KMS-11 (cell line): ENCODE results near the gene FAM78A.

ENCODE experiments used
- H2AFZ ChIP-seq: fragments of 200-600 bp; sonication (generic); 2 replicates; pipeline ENCODE4 v1.6.1; 2016; ENCODE audit warnings: antibody characterized with exemption, mixed run types, low read depth
- H3K27ac ChIP-seq: fragments of 200-600 bp; sonication (generic); 2 replicates; pipeline ENCODE4 v1.6.1; 2016; ENCODE audit warnings: mild to moderate bottlenecking, mixed run types
- H3K27me3 ChIP-seq: fragments of 200-600 bp; sonication (generic); 2 replicates; pipeline ENCODE4 v1.6.1; 2017; ENCODE audit warnings: mild to moderate bottlenecking, low read depth, mixed run types, moderate library complexity; ENCODE audit not compliant: insufficient read depth
- H3K36me3 ChIP-seq: fragments of 200-600 bp; sonication (generic); 2 replicates; pipeline ENCODE4 v1.6.1; 2017; ENCODE audit warnings: mild to moderate bottlenecking, mixed run types; ENCODE audit not compliant: insufficient read depth
- H3K4me1 ChIP-seq: fragments of 200-600 bp; sonication (generic); 2 replicates; pipeline ENCODE4 v1.6.1; 2016; ENCODE audit warnings: mild to moderate bottlenecking, low read depth, mixed run types; ENCODE audit not compliant: poor library complexity, severe bottlenecking
- H3K4me2 ChIP-seq: fragments of 200-600 bp; sonication (generic); 2 replicates; pipeline ENCODE4 v1.7.0; 2016; ENCODE audit warnings: mild to moderate bottlenecking, mixed run types
- H3K4me3 ChIP-seq: fragments of 200-600 bp; sonication (generic); IDR thresholded peaks from 2 replicates; pipeline ENCODE4 v1.6.1; 2017; ENCODE audit warnings: low read depth, low read length, mixed read lengths; ENCODE audit not compliant: insufficient read depth
- H3K79me2 ChIP-seq: fragments of 200-600 bp; sonication (generic); 2 replicates; pipeline ENCODE4 v1.6.1; 2016; ENCODE audit warnings: low read depth, mixed run types; ENCODE audit not compliant: insufficient read depth
- H3K9ac ChIP-seq: fragments of 200-600 bp; sonication (generic); 2 replicates; pipeline ENCODE4 v1.6.1; 2016; ENCODE audit warnings: mild to moderate bottlenecking, mixed run types
- H4K20me1 ChIP-seq: fragments of 200-600 bp; sonication (generic); 2 replicates; pipeline ENCODE4 v1.6.1; 2016; ENCODE audit warnings: mild to moderate bottlenecking, mixed run types; ENCODE audit not compliant: insufficient read depth
- CTCF ChIP-seq: fragments of 200-600 bp; sonication (generic); conservative IDR thresholded peaks from 2 replicates; pipeline ENCODE4 v1.6.1; 2017; ENCODE audit warnings: low read depth, mild to moderate bottlenecking, antibody characterized with exemption, low read length, moderate library complexity, mixed read lengths

Gene FAM78A

GRCh38 chr9:131284856-131285255, 8.5 kb upstream of the FAM78A start:
- no peak overlapping the region for H3K9ac ChIP-seq

GRCh38 chr9:131282688-131283422, 6.5 kb upstream of the FAM78A start:
- Histone ChIP-seq H3K79me2 (no peaks in the 10 kb centered on the region), H2AFZ (no peak overlapping the region), H3K9ac (no peak overlapping the region), H3K4me1 (peaks cover 9% of the 10 kb centered on the region), H3K4me2 (no peak overlapping the region), H3K4me3 (no peak overlapping the region), H3K27me3 (no peaks in the 10 kb centered on the region), H3K36me3 (no peaks in the 10 kb centered on the region), H3K27ac (no peak overlapping the region), H4K20me1 (no peaks in the 10 kb centered on the region)
- no peak for TF ChIP-seq CTCF

More at GRCh38 chr9:131284856-131285255, 8.5 kb upstream of the FAM78A start:
- Histone ChIP-seq H3K36me3 (no peaks in the 10 kb centered on the region), H3K4me3 (no peak overlapping the region), H3K27me3 (no peaks in the 10 kb centered on the region), H3K79me2 (no peaks in the 10 kb centered on the region), H3K4me1 (peaks cover 9% of the 10 kb centered on the region), H3K27ac (no peak overlapping the region), H3K4me2 (no peak overlapping the region), H2AFZ (no peak overlapping the region), H4K20me1 (no peaks in the 10 kb centered on the region)
- no peak for TF ChIP-seq CTCF

GRCh38 chr9:131282175-131282574, 5.9 kb upstream of the FAM78A start:
- Histone ChIP-seq H3K4me3 (no peak overlapping the region), H3K79me2 (no peaks in the 10 kb centered on the region), H4K20me1 (no peaks in the 10 kb centered on the region), H3K27me3 (no peaks in the 10 kb centered on the region), H3K36me3 (no peaks in the 10 kb centered on the region), H3K4me1 (peaks cover 4% of the 10 kb centered on the region), H2AFZ (no peak overlapping the region), H3K4me2 (no peak overlapping the region), H3K27ac (no peak overlapping the region), H3K9ac (no peak overlapping the region)
- TF ChIP-seq CTCF, result no peak

- H2AFZ ChIP-seq, result no peak overlapping the region
- no peaks in the 10 kb centered on the region for H3K36me3 ChIP-seq
- H3K4me3 ChIP-seq, result no peak overlapping the region
- peaks cover 2% of the 10 kb centered on the region; the same call in 1 of the 2 replicates for H3K27me3 ChIP-seq
- no peak overlapping the region for H3K9ac ChIP-seq
- H3K79me2 ChIP-seq, result no peaks in the 10 kb centered on the region
- no peaks in the 10 kb centered on the region for H3K4me1 ChIP-seq
- H4K20me1 ChIP-seq, result no peaks in the 10 kb centered on the region
- H3K27ac ChIP-seq, result no peak overlapping the region
- no peak overlapping the region for H3K4me2 ChIP-seq
- no peak for TF ChIP-seq CTCF
Observed at GRCh38 chr9:131281119-131281965, 5.0 kb upstream of the FAM78A start.
